Measurements from ENCODE around the gene ZNF385C. TPM values are rescaled to one million over a fixed set of nuclear protein-coding genes. Genes with fewer than 3 reads are reported as not detected.
A peak's percentile ranks its signal among the peaks of the same experiment; 100 is the strongest.

The ZNF385C gene
- total and polyA plus RNA-seq, 2 donors (not counting 1 experiment from before 2014, with no cell fraction given): under 0.01 to 0.03 TPM

DNA sequence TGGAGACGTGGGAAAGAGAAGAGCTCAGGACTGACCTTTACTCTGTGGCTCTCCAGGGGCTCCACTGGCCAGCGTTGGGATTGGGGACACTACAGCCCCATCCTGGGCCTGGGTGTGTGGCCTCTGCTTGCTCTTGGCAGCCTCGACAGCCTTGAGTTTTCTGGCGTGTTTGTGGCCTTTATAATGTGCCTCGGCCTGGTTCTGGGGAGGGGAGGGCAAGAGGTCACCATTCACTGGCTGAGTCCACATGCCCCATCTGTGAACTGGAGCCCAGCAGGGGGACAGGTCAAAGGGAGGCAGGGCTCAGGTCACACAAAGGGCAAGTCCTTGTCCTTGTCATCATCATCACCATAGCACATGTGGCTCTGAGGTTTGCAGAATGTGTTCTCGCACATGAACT, 66.7 kb downstream of the ZNF385C start:
- DNase-seq (ENCODE audit: low read depth in 2 of 2): no peak

DNA sequence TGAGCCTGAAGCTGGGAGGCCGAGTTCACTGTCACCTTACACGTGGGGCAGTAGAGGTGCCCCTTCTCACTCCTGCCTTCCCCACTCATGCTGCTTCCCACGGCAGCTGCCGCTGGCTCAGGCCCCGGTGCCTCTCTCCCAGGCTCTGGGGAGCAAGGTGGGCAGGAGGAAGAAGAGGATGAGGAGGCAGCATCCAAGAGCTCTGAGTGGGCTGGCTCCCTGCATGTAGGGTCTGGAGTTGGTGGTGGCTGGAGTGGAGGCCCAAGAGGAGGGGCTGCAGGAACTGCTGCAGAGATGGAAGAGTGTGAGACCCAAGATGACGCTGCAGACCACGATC, 69.5 kb downstream of the ZNF385C start:
- TF ChIP-seq, protein P1, sequence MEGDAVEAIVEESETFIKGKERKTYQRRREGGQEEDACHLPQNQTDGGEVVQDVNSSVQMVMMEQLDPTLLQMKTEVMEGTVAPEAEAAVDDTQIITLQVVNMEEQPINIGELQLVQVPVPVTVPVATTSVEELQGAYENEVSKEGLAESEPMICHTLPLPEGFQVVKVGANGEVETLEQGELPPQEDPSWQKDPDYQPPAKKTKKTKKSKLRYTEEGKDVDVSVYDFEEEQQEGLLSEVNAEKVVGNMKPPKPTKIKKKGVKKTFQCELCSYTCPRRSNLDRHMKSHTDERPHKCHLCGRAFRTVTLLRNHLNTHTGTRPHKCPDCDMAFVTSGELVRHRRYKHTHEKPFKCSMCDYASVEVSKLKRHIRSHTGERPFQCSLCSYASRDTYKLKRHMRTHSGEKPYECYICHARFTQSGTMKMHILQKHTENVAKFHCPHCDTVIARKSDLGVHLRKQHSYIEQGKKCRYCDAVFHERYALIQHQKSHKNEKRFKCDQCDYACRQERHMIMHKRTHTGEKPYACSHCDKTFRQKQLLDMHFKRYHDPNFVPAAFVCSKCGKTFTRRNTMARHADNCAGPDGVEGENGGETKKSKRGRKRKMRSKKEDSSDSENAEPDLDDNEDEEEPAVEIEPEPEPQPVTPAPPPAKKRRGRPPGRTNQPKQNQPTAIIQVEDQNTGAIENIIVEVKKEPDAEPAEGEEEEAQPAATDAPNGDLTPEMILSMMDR (conservative IDR thresholded peaks at IDR 0.05 in 1 of 2, IDR thresholded peaks at IDR 0.05 in 1 of 2; ENCODE audit: low read depth in 1 of 2, low read length in 2 of 2): no peak
- no peak for TF ChIP-seq EZH2 (IDR thresholded peaks at IDR 0.05; ENCODE audit: low read length, missing control alignments)

More for the DNA sequence above, 66.7 kb downstream of the ZNF385C start:
- Histone ChIP-seq H3K27me3 (ENCODE audit: control insufficient read depth, insufficient read depth, low read length) (peaks cover 2% of the 10 kb centered on the region), H3K79me2 (ENCODE audit: control insufficient read depth, insufficient read depth, low read length) (no peaks in the 10 kb centered on the region), H2AFZ (ENCODE audit: low read length) (no peak overlapping the region), H3K36me3 (ENCODE audit: control insufficient read depth, insufficient read depth, low read length) (no peaks in the 10 kb centered on the region), H3K4me3 (replicated peaks in 1 of 4; ENCODE audit: control extremely low read depth in 1 of 4, insufficient read depth in 1 of 4, low read depth in 3 of 4, low read length in 4 of 4) (no peak overlapping the region), H3K9me3 (ENCODE audit: control insufficient read depth, insufficient read depth, low read depth, low read length) (no peaks in the 10 kb centered on the region), H3K4me2 (ENCODE audit: extremely low read depth, insufficient read depth, low read length) (no peak overlapping the region), H3K27ac (ENCODE audit: insufficient read depth, low read length) (no peak overlapping the region), H4K20me1 (ENCODE audit: control insufficient read depth, extremely low read depth, insufficient read depth, low read length) (no peaks in the 10 kb centered on the region), H3K9ac (ENCODE audit: insufficient read depth, low read length) (no peak overlapping the region), H3K4me1 (ENCODE audit: control insufficient read depth, extremely low read depth, insufficient read depth, low read length) (no peaks in the 10 kb centered on the region)
- no peak for TF ChIP-seq EZH2 (IDR thresholded peaks at IDR 0.05; ENCODE audit: low read length, missing control alignments)
- TF ChIP-seq, protein P1 (conservative IDR thresholded peaks at IDR 0.05 in 1 of 2, IDR thresholded peaks at IDR 0.05 in 1 of 2; ENCODE audit: low read depth in 1 of 2, low read length in 2 of 2): no peak

DNA sequence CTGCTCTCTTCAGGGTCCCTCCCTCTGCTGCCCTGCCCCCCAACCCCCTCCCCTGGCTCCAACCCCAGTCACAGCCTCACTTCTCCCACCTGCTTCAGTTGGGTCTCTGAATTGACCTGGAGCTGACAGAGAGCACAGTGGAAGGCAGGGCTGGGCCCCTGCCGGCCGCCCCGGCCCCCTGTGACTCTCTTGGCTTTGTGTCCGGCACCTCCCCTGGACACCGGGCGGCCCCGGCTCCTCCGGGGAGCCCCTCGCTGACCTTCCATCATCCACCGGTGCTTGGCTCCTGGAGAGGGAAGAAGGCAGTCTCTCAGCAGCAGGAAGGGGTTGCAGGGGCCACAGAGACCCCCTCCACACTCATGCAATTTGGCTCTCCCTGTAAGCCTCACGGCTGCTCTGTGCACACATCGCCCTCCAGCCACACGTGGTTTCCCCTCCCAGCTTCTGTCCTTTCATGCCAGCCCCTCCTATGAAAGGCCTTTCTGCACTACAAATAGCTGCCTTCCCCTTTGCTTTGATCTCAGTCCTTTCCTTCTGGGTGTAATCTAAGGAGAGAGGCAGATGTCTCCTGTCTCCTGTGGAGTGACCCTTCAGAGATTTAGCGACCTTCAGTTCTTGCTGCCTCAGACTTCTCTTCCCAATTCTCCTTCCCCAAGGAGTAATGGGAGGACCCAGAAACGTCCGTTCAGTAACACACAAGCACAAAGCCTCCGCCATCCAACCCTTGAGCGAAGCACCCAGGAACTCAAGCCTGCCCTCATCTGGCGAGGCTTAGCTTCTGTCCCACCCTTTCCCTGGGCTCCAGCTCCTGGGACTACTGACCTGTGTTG, 70.1 kb downstream of the ZNF385C start:
- no peak overlapping the region for H3K27ac ChIP-seq (ENCODE audit: insufficient read depth, low read length)
- TF ChIP-seq EZH2 (IDR thresholded peaks at IDR 0.05; ENCODE audit: low read length, missing control alignments): no peak
- TF ChIP-seq, protein P1 (conservative IDR thresholded peaks at IDR 0.05 in 1 of 2, IDR thresholded peaks at IDR 0.05 in 1 of 2; ENCODE audit: low read depth in 1 of 2, low read length in 2 of 2): peak; percentile 7 to 14
- no peak overlapping the region for H3K4me3 ChIP-seq (replicated peaks in 1 of 4; ENCODE audit: control extremely low read depth in 1 of 4, insufficient read depth in 1 of 4, low read depth in 3 of 4, low read length in 4 of 4)
- no peak for DNase-seq (ENCODE audit: low read depth in 2 of 2)
- H3K79me2 ChIP-seq (ENCODE audit: control insufficient read depth, insufficient read depth, low read length): no peaks in the 10 kb centered on the region
- H3K9ac ChIP-seq (ENCODE audit: insufficient read depth, low read length): no peak overlapping the region
- H3K36me3 ChIP-seq (ENCODE audit: control insufficient read depth, insufficient read depth, low read length): peaks cover 9% of the 10 kb centered on the region
- no peak overlapping the region for H2AFZ ChIP-seq (ENCODE audit: low read length)
- peaks cover 2% of the 10 kb centered on the region for H3K27me3 ChIP-seq (ENCODE audit: control insufficient read depth, insufficient read depth, low read length)
- no peak overlapping the region for H3K4me2 ChIP-seq (ENCODE audit: extremely low read depth, insufficient read depth, low read length)
- H4K20me1 ChIP-seq (ENCODE audit: control insufficient read depth, extremely low read depth, insufficient read depth, low read length): no peaks in the 10 kb centered on the region
- H3K4me1 ChIP-seq (ENCODE audit: control insufficient read depth, extremely low read depth, insufficient read depth, low read length): peaks cover 12% of the 10 kb centered on the region
- no peaks in the 10 kb centered on the region for H3K9me3 ChIP-seq (ENCODE audit: control insufficient read depth, insufficient read depth, low read depth, low read length)

More for the DNA sequence above, 69.5 kb downstream of the ZNF385C start:
- H3K4me1 ChIP-seq (ENCODE audit: control insufficient read depth, extremely low read depth, insufficient read depth, low read length): peaks cover 12% of the 10 kb centered on the region
- no peak overlapping the region for H3K4me3 ChIP-seq (replicated peaks in 1 of 4; ENCODE audit: control extremely low read depth in 1 of 4, insufficient read depth in 1 of 4, low read depth in 3 of 4, low read length in 4 of 4)
- DNase-seq (ENCODE audit: low read depth in 2 of 2): no peak
- H3K79me2 ChIP-seq (ENCODE audit: control insufficient read depth, insufficient read depth, low read length): no peaks in the 10 kb centered on the region
- no peak overlapping the region for H2AFZ ChIP-seq (ENCODE audit: low read length)
- H3K9ac ChIP-seq (ENCODE audit: insufficient read depth, low read length): no peak overlapping the region
- peaks cover 2% of the 10 kb centered on the region for H3K27me3 ChIP-seq (ENCODE audit: control insufficient read depth, insufficient read depth, low read length)
- H3K4me2 ChIP-seq (ENCODE audit: extremely low read depth, insufficient read depth, low read length): no peak overlapping the region
- no peak overlapping the region for H3K27ac ChIP-seq (ENCODE audit: insufficient read depth, low read length)
- no peaks in the 10 kb centered on the region for H4K20me1 ChIP-seq (ENCODE audit: control insufficient read depth, extremely low read depth, insufficient read depth, low read length)
- H3K9me3 ChIP-seq (ENCODE audit: control insufficient read depth, insufficient read depth, low read depth, low read length): no peaks in the 10 kb centered on the region
- peaks cover 6% of the 10 kb centered on the region for H3K36me3 ChIP-seq (ENCODE audit: control insufficient read depth, insufficient read depth, low read length)
